Esophagus squamous epithelium (tissue), 5 donors: ENCODE data around the gene PNMA1. TPM values are rescaled to one million over a fixed set of nuclear protein-coding genes. Genes with fewer than 3 reads are reported as not detected.

ENCODE experiments used
- DNase-seq: peaks from one replicate; lab custom pipeline; 2025; lab: John Stamatoyannopoulos, UW
- H3K27ac ChIP-seq, 4 donors: fragments of 200-600 bp; sonication (generic); one replicate each; pipeline ENCODE4 v1.5.1; 2016 to 2019; ENCODE audit warnings: mild to moderate bottlenecking in 1 of 4
- H3K27me3 ChIP-seq, 4 donors: fragments of 200-600 bp; sonication (generic); 1 replicate in 3 of 4; 2 replicates in 1 of 4; pipeline versions ENCODE4 v1.5.1 to v1.6.0; 2017 to 2021; ENCODE audit warnings: antibody characterized with exemption in 1 of 4
- H3K36me3 ChIP-seq, 3 donors: fragments of 200-600 bp; sonication (generic); one replicate each; pipeline ENCODE4 v1.5.1; 2016 to 2019
- H3K4me1 ChIP-seq, 3 donors: fragments of 200-600 bp; sonication (generic); one replicate each; pipeline ENCODE4 v1.5.1; 2017 to 2019
- H3K4me3 ChIP-seq, 4 donors: fragments of 200-600 bp; sonication (generic); 1 replicate in 3 of 4; 2 replicates in 1 of 4; pipeline ENCODE4 v1.5.1; 2016 to 2019; ENCODE audit warnings: mild to moderate bottlenecking in 2 of 4, moderate library complexity in 1 of 4
- H3K9me3 ChIP-seq, 3 donors: fragments of 200-600 bp; sonication (generic); one replicate each; pipeline ENCODE4 v1.5.1; 2016 to 2019
- CTCF ChIP-seq, 6 experiments: fragments of 450-650 bp in 4 of 6; fragments of 200-600 bp in 2 of 6; sonication (generic) in 2 of 6; IDR thresholded peaks; one replicate each; pipeline ENCODE4 v1.5.1; 2016 to 2019; ENCODE audit warnings: antibody characterized with exemption in 6 of 6, mild to moderate bottlenecking in 4 of 6, moderate library complexity in 4 of 6
- POLR2A ChIP-seq, 4 donors: fragments of 450-650 bp; IDR thresholded peaks; one replicate each; pipeline ENCODE4 v1.6.1; 2017; ENCODE audit warnings: antibody characterized with exemption in 4 of 4, mild to moderate bottlenecking in 4 of 4, moderate library complexity in 3 of 4
- WGBS, 2 donors: methylation state at CpG; one replicate each; pipeline ENCODE4 v1.1.5; 2018; 5-methylcytosine and 5-hydroxymethylcytosine counted together
- intact Hi-C: fragments of 100-400 bp; cut with DNase I; formaldehyde crosslinking; loops from one replicate; pipeline ENCODE4 v1.15.0; 2022
- total RNA-seq, 4 donors: library from RNA; depleted of rRNA; stranded (reverse); fragments of >200 nt; gene quantifications; one replicate each; pipeline ENCODE4 v1.1.0, GENCODE V29; 2016
- donor health status: DM: yes; HTN: yes; CAD: no.

Gene PNMA1
- total RNA-seq, 4 donors from 2014 or later: 4.2 to 13.9 (median 7.2) TPM

GRCh38 chr14:73723406-73723796 is 9.2 kb upstream of the PNMA1 start:
- no peak for DNase-seq
- TF ChIP-seq CTCF (IDR thresholded peaks at IDR 0.05) (no peak), POLR2A (IDR thresholded peaks at IDR 0.05) (no peak)
- no peaks in the 10 kb centered on the region for H3K9me3 ChIP-seq
- 69 to 75% methylated on average over 7 of the region's 7 CpGs for WGBS, 2 donors
- H3K27me3 ChIP-seq: no peaks in the 10 kb centered on the region
- H3K4me3 ChIP-seq: peak overlapping the region in 1 of 4 donors; percentile 35
- intact Hi-C loops: no loop called here
- peak overlapping the region; percentile 64 to 87 (median 82) for H3K27ac ChIP-seq
- H3K36me3 ChIP-seq: peaks cover 60 to 100% (median 69%) of the 10 kb centered on the region in 3 donors
- H3K4me1 ChIP-seq: peaks cover 13 to 70% (median 48%) of the 10 kb centered on the region in 3 donors

- DNase-seq: no peak
- Histone ChIP-seq H3K9me3 (no peaks in the 10 kb centered on the region), H3K36me3 (peaks cover 64 to 100% (median 76%) of the 10 kb centered on the region in 3 donors), H3K4me1 (peaks cover 11 to 70% (median 45%) of the 10 kb centered on the region in 3 donors), H3K4me3 (no peak overlapping the region), H3K27ac (peak overlapping the region in 1 of 4 donors; percentile 81), H3K27me3 (no peaks in the 10 kb centered on the region)
- intact Hi-C loops: no loop called here
- no peak for TF ChIP-seq CTCF (IDR thresholded peaks at IDR 0.05)
- TF ChIP-seq POLR2A (IDR thresholded peaks at IDR 0.05): no peak
- 81 to 94% methylated on average over 9 to 10 of the region's 10 CpGs for WGBS, 2 donors
These were observed 8.4 kb upstream of the PNMA1 start for GRCh38 chr14:73722581-73722980.

- WGBS, 2 donors: 87 to 88% methylated on average over 9 to 12 of the region's 12 CpGs
These were observed 7.1 kb upstream of the PNMA1 start for GRCh38 chr14:73721101-73721821.

GRCh38 chr14:73720636-73721035 is 6.5 kb upstream of the PNMA1 start:
- Histone ChIP-seq H3K27ac (peak overlapping the region in 2 of 4 donors; percentile 28 to 82), H3K36me3 (peaks cover 50 to 100% (median 56%) of the 10 kb centered on the region in 3 donors), H3K4me1 (peaks cover 7 to 59% (median 32%) of the 10 kb centered on the region in 3 donors), H3K9me3 (no peaks in the 10 kb centered on the region), H3K27me3 (no peaks in the 10 kb centered on the region), H3K4me3 (no peak overlapping the region)
- DNase-seq: no peak
- intact Hi-C loops: no loop called here
- TF ChIP-seq CTCF (IDR thresholded peaks at IDR 0.05) (no peak), POLR2A (IDR thresholded peaks at IDR 0.05) (no peak)

More at GRCh38 chr14:73721101-73721821, 7.1 kb upstream of the PNMA1 start:
- Histone ChIP-seq H3K27ac (peak overlapping the region in 2 of 4 donors; percentile 28 to 82), H3K36me3 (peaks cover 56 to 100% (median 62%) of the 10 kb centered on the region in 3 donors), H3K27me3 (no peaks in the 10 kb centered on the region), H3K4me1 (peaks cover 7 to 66% (median 37%) of the 10 kb centered on the region in 3 donors), H3K4me3 (no peak overlapping the region), H3K9me3 (no peaks in the 10 kb centered on the region)
- DNase-seq: no peak
- intact Hi-C loops: no loop called here
- TF ChIP-seq CTCF (IDR thresholded peaks at IDR 0.05) (no peak), POLR2A (IDR thresholded peaks at IDR 0.05) (no peak)

- peaks cover 7 to 57% (median 23%) of the 10 kb centered on the region in 3 donors for H3K4me1 ChIP-seq
- H3K27ac ChIP-seq: peak overlapping the region in 2 of 4 donors; percentile 81 to 82
- no peak for TF ChIP-seq POLR2A (IDR thresholded peaks at IDR 0.05)
- TF ChIP-seq CTCF (IDR thresholded peaks at IDR 0.05): no peak
- H3K36me3 ChIP-seq: peaks cover 41 to 98% (median 49%) of the 10 kb centered on the region in 3 donors
- no peak for DNase-seq
- intact Hi-C loops: no loop called here
- H3K9me3 ChIP-seq: no peaks in the 10 kb centered on the region
- 74 to 86% methylated on average over 5 to 7 of the region's 8 CpGs for WGBS, 2 donors
- no peak overlapping the region for H3K4me3 ChIP-seq
- H3K27me3 ChIP-seq: no peaks in the 10 kb centered on the region
These were observed 5.6 kb upstream of the PNMA1 start for GRCh38 chr14:73719791-73720190.
